Measurements from ENCODE around the gene MYT1.

- TF ChIP-seq CTCF (IDR thresholded peaks at IDR 0.05; ENCODE audit: low read length) (no peak), EZH2 (IDR thresholded peaks at IDR 0.05; ENCODE audit: borderline replicate concordance, low read length) (no peak)
Observed at GRCh38 chr20:64156886-64157875, 7.1 kb upstream of the MYT1 start.

Measured in OCI-LY1 (cell line).